Stomach (tissue), 9 donors: ENCODE measurements around the gene ACTN1. TPM values are rescaled to one million over a fixed set of nuclear protein-coding genes. Genes with fewer than 3 reads are reported as not detected.

Experiments used
- DNase-seq, 2 donors: peaks; one replicate each; pipeline versions ENCODE4 v3.0.0 to v3.0.0-alpha.2; 2013 to 2019
- H3K27ac ChIP-seq, 5 donors: fragments of 200-600 bp in 4 of 5; sonication (generic) in 4 of 5; one replicate each; pipeline ENCODE4 v1.5.1; 2013 to 2019; ENCODE audit warnings: mild to moderate bottlenecking in 1 of 5, moderate library complexity in 1 of 5
- H3K27me3 ChIP-seq, 3 donors: fragments of 200-600 bp; sonication (generic); one replicate each; pipeline ENCODE4 v1.5.1; 2017 to 2019; ENCODE audit warnings: mixed run types in 1 of 3
- H3K36me3 ChIP-seq, 4 donors: fragments of 200-600 bp; sonication (generic); 1 replicate in 3 of 4; 2 replicates in 1 of 4; pipeline ENCODE4 v1.5.1; 2016 to 2019
- H3K4me1 ChIP-seq, 4 donors: fragments of 200-600 bp; sonication (generic); one replicate each; pipeline ENCODE4 v1.5.1; 2016 to 2019
- H3K4me3 ChIP-seq, 4 donors: fragments of 200-600 bp; sonication (generic) in 3 of 4; one replicate each; pipeline ENCODE4 v1.5.1; 2016 to 2019; ENCODE audit warnings: mild to moderate bottlenecking in 1 of 4
- H3K9me3 ChIP-seq, 4 donors: fragments of 200-600 bp; sonication (generic); one replicate each; pipeline ENCODE4 v1.5.1; 2016 to 2019
- EP300 ChIP-seq: sonication (generic); formaldehyde crosslinking; IDR thresholded peaks from one replicate; pipeline ENCODE4 v1.6.1; 2017; ENCODE audit warnings: antibody characterized with exemption
- POLR2A ChIP-seq, 4 donors: fragments of 450-650 bp; IDR thresholded peaks; one replicate each; pipeline ENCODE4 v1.6.1; 2016; ENCODE audit warnings: antibody characterized with exemption in 4 of 4, control low read depth in 2 of 4, mild to moderate bottlenecking in 1 of 4, moderate library complexity in 1 of 4
- POLR2AphosphoS5 ChIP-seq, 3 donors: sonication (generic); formaldehyde crosslinking; IDR thresholded peaks; one replicate each; pipeline ENCODE4 v1.6.1; 2016; ENCODE audit warnings: antibody characterized with exemption in 3 of 3
- WGBS, 5 donors: extraction: QIAGEN DNeasy Blood & Tissue Kit in 3 of 5; methylation state at CpG; one replicate each; pipeline versions ENCODE4 v1.1.5 to v1.1.7; 2013 to 2018; 5-methylcytosine and 5-hydroxymethylcytosine counted together
- intact Hi-C: fragments of 100-400 bp; cut with DNase I; formaldehyde crosslinking; loops from one replicate; pipeline ENCODE4 v1.15.1; 2023; ENCODE audit warnings: low total_unique reads
- polyA plus RNA-seq, 3 donors: library from polyadenylated mRNA; stranded (reverse); fragments of 200-250 nt; gene quantifications; one replicate each; pipeline ENCODE4 v1.2.3, GENCODE V29; 2013
- total RNA-seq, 5 donors: library from RNA; depleted of rRNA; stranded (reverse); fragments of >200 nt; gene quantifications; one replicate each; pipeline versions ENCODE4 v1.1.0 to v1.2.3, GENCODE V29; 2014 to 2016
- TF ChIP-seq, protein P1 (sequence below), 7 experiments: fragments of 450-650 bp in 4 of 7; fragments of 200-600 bp in 3 of 7; sonication (generic) in 3 of 7; IDR thresholded peaks; one replicate each; pipeline ENCODE4 v1.5.1; 2016 to 2019; ENCODE audit warnings: antibody characterized with exemption in 7 of 7, control low read depth in 2 of 7, mild to moderate bottlenecking in 1 of 7
- donor health status: healthy with polysubstance abuse.
- donor health status: Bipolar disorder and iron deficiency.
- donor health status: healthy.

Gene ACTN1
- total and polyA plus RNA-seq, 8 donors: 25.7 to 504 (median 196) TPM

DNA sequence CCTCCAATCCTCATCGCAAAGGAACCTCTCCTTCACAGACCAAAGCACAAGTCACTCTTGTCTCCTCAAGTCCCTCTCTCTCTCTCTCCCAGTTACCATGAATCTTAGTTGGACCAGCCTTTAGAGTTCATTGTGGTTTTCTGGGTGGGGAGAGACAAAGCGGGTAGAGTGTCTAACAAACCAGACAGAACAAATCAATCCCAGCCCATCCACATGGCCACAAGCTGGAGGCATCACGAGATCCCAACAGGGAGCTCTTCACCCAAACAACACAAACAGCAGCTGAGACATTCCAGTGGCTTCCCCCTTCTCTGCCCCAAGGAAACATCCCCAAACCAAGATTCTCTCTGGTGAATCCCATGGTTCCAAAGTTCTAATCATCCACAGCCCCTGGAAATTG is 22.4 kb downstream of the ACTN1 start:
- Histone ChIP-seq H3K27ac (peak overlapping the region in 4 of 5 donors; percentile 66 to 91 (median 81)), H3K4me1 (peaks cover 73 to 100% (median 89%) of the 10 kb centered on the region in 4 donors), H3K9me3 (no peaks in the 10 kb centered on the region), H3K4me3 (no peak overlapping the region), H3K36me3 (peaks cover 0 to 7% (median 2%) of the 10 kb centered on the region in 4 donors), H3K27me3 (no peaks in the 10 kb centered on the region)
- DNase-seq: no peak
- WGBS, 5 donors: 69 to 96% (median 83%) methylated on average over 3 of the region's 3 CpGs
- intact Hi-C loops: no loop called here
- TF ChIP-seq, protein P1, sequence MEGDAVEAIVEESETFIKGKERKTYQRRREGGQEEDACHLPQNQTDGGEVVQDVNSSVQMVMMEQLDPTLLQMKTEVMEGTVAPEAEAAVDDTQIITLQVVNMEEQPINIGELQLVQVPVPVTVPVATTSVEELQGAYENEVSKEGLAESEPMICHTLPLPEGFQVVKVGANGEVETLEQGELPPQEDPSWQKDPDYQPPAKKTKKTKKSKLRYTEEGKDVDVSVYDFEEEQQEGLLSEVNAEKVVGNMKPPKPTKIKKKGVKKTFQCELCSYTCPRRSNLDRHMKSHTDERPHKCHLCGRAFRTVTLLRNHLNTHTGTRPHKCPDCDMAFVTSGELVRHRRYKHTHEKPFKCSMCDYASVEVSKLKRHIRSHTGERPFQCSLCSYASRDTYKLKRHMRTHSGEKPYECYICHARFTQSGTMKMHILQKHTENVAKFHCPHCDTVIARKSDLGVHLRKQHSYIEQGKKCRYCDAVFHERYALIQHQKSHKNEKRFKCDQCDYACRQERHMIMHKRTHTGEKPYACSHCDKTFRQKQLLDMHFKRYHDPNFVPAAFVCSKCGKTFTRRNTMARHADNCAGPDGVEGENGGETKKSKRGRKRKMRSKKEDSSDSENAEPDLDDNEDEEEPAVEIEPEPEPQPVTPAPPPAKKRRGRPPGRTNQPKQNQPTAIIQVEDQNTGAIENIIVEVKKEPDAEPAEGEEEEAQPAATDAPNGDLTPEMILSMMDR (IDR thresholded peaks at IDR 0.05): no peak
- TF ChIP-seq POLR2AphosphoS5 (IDR thresholded peaks at IDR 0.05): no peak
- no peak for TF ChIP-seq POLR2A (IDR thresholded peaks at IDR 0.05)
- no peak for TF ChIP-seq EP300

DNA sequence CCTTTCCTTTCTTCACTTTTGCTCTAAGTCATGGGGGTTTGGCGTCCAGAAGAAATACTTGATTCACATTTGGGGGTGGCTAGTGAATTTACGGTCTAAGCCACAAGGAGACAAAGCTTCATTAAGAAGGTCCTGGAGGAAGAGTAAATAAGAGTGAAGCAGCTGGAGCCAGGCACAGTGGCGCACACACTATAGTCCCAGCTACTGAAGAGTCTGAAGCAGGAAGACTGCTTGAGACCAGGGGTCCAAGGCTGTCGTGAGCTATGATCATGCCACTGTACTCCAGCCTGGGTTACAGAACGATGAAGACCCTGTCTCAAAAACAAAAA is 23.3 kb downstream of the ACTN1 start:
- Histone ChIP-seq H3K27ac (peak overlapping the region; percentile 16 to 91 (median 77)), H3K27me3 (no peaks in the 10 kb centered on the region), H3K36me3 (peaks cover 0 to 7% (median 2%) of the 10 kb centered on the region in 4 donors), H3K4me1 (peaks cover 77 to 100% (median 89%) of the 10 kb centered on the region in 4 donors), H3K4me3 (peak overlapping the region in 1 of 4 donors; percentile 21), H3K9me3 (no peaks in the 10 kb centered on the region)
- 26 to 39% (median 29%) methylated on average over 5 of the region's 5 CpGs for WGBS, 5 donors
- no peak for TF ChIP-seq POLR2A (IDR thresholded peaks at IDR 0.05)
- TF ChIP-seq EP300: no peak
- TF ChIP-seq, protein P1 (IDR thresholded peaks at IDR 0.05): no peak
- no peak for TF ChIP-seq POLR2AphosphoS5 (IDR thresholded peaks at IDR 0.05)
- intact Hi-C loops: no loop called here
- DNase-seq: no peak

DNA sequence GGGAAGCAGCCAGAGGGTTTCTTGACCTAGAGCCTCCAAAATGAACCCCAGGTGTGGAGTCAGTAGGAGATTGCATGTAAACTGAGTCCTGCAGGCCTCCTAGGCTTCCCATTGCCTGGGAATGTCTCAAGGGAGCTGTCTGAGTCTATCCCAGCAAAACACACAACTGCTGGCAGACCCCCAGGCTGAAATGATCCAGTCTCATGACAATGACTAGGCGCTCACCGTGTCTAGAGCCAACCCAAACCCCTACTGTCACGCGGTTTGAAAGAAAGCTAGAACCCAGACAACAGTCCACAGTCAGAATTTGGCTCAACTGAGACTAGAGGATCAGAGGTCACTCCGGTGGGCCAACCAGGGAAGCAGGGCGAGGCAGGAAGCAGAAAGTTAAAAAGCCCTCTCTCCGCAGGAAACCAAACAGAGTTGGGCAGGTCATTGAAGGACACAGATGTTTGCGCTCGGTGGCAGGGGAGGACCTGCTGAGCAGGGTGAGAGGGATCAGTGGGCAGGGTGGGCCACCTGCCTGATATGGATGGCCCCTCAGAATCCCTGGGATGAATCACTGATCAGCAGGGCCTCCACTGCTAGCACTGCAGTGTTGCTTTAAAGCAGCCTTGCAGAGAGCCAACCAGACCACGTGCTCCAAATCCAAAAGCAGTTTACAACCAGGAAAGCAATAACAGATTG is 23.8 kb downstream of the ACTN1 start:
- H3K36me3 ChIP-seq: peaks cover 0 to 7% (median 2%) of the 10 kb centered on the region in 4 donors
- H3K4me1 ChIP-seq: peaks cover 82 to 100% (median 90%) of the 10 kb centered on the region in 4 donors
- intact Hi-C loops: no loop called here
- 25 to 52% (median 29%) methylated on average over 10 of the region's 10 CpGs for WGBS, 5 donors
- TF ChIP-seq POLR2AphosphoS5 (IDR thresholded peaks at IDR 0.05) (peak in 1 of 3 donors; percentile 54), EP300 (no peak)
- no peaks in the 10 kb centered on the region for H3K9me3 ChIP-seq
- H3K4me3 ChIP-seq: peak overlapping the region in 1 of 4 donors; percentile 21
- no peaks in the 10 kb centered on the region for H3K27me3 ChIP-seq
- H3K27ac ChIP-seq: peak overlapping the region; percentile 16 to 91 (median 77)
- DNase-seq: peak in 1 of 2 donors; percentile 64

DNA sequence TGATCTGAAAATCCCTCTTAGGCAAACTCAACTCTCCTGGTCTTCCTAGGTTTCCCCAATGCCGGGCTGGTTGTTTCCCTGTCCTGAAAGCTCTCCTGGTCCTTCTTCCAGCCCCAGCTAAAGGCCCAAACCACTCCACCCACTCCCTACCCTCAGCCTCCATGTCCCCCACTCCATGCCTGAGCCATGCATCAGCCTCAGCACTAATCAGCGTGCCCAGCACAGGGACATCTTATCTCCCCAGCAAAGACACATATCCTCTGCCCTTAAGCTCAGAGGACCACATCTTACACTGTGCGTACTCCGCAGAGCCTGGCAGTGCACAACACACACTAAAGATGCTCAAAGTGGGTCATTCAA is 25.9 kb downstream of the ACTN1 start:
- peak overlapping the region in 2 of 4 donors; percentile 6 to 16 for H3K4me3 ChIP-seq
- TF ChIP-seq, protein P1 (IDR thresholded peaks at IDR 0.05): no peak
- no peak for TF ChIP-seq EP300
- no peak for TF ChIP-seq POLR2AphosphoS5 (IDR thresholded peaks at IDR 0.05)
- TF ChIP-seq POLR2A (IDR thresholded peaks at IDR 0.05): no peak
- no peaks in the 10 kb centered on the region for H3K27me3 ChIP-seq
- peaks cover 0 to 7% (median 2%) of the 10 kb centered on the region in 4 donors for H3K36me3 ChIP-seq
- H3K4me1 ChIP-seq: peaks cover 86 to 100% (median 95%) of the 10 kb centered on the region in 4 donors
- H3K27ac ChIP-seq: peak overlapping the region in 4 of 5 donors; percentile 85 to 91 (median 85)
- no peak for DNase-seq
- no peaks in the 10 kb centered on the region for H3K9me3 ChIP-seq
- intact Hi-C loops: no loop called here
- 74 to 86% (median 84%) methylated on average over 4 of the region's 4 CpGs for WGBS, 5 donors
